ENCODE data around the gene SPIB.

SPIB gene

DNA sequence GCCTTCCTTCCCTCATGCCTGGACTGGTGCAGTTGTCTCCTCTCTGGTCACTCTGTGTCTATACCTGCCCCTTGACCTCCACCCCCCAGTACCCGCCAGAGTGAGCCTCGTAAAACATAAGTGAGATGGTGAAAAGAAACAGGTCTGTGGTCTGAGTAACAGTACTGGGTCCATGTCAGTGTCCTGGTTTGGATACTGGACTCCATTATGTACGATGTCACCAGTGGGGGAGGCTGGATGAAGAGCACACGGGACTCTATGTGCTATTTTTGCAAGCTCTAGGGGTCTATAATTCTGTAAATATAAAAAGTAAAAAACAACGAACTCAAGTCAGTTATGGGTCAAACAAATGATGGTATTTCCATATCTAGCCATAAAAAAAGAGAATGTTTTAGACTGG is 28.3 kb downstream of the SPIB start:
- TF ChIP-seq, protein P1, sequence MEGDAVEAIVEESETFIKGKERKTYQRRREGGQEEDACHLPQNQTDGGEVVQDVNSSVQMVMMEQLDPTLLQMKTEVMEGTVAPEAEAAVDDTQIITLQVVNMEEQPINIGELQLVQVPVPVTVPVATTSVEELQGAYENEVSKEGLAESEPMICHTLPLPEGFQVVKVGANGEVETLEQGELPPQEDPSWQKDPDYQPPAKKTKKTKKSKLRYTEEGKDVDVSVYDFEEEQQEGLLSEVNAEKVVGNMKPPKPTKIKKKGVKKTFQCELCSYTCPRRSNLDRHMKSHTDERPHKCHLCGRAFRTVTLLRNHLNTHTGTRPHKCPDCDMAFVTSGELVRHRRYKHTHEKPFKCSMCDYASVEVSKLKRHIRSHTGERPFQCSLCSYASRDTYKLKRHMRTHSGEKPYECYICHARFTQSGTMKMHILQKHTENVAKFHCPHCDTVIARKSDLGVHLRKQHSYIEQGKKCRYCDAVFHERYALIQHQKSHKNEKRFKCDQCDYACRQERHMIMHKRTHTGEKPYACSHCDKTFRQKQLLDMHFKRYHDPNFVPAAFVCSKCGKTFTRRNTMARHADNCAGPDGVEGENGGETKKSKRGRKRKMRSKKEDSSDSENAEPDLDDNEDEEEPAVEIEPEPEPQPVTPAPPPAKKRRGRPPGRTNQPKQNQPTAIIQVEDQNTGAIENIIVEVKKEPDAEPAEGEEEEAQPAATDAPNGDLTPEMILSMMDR (IDR thresholded peaks at IDR 0.05; ENCODE audit: low read depth, low read length, poor library complexity, severe bottlenecking) = no peak
- TF ChIP-seq EZH2phosphoT487 (IDR thresholded peaks at IDR 0.05; ENCODE audit: borderline replicate concordance, low read length) = no peak
- Histone ChIP-seq H3F3A (ENCODE audit: control insufficient read depth, insufficient read depth) (no peaks in the 10 kb centered on the region), H3K9me2 (replicated peaks; ENCODE audit: control insufficient read depth, low read length) (no peaks in the 10 kb centered on the region), H3K79me2 (ENCODE audit: control insufficient read depth, low read length) (no peaks in the 10 kb centered on the region), H3K4me2 (ENCODE audit: low read length) (no peak overlapping the region), H3K27me3 (ENCODE audit: control insufficient read depth, low read length) (no peaks in the 10 kb centered on the region), H3K36me3 (ENCODE audit: control insufficient read depth, low read length) (peaks cover 47% of the 10 kb centered on the region), H4K20me1 (ENCODE audit: control insufficient read depth, insufficient read depth, low read depth, low read length) (no peaks in the 10 kb centered on the region), H3K4me1 (ENCODE audit: control insufficient read depth, low read length) (no peaks in the 10 kb centered on the region), H3K9me3 (ENCODE audit: control insufficient read depth, insufficient read depth, low read length) (no peaks in the 10 kb centered on the region), H3K27ac (ENCODE audit: low read depth, low read length) (no peak overlapping the region), H3K4me3 (ENCODE audit: low read length) (no peak overlapping the region)

DNA sequence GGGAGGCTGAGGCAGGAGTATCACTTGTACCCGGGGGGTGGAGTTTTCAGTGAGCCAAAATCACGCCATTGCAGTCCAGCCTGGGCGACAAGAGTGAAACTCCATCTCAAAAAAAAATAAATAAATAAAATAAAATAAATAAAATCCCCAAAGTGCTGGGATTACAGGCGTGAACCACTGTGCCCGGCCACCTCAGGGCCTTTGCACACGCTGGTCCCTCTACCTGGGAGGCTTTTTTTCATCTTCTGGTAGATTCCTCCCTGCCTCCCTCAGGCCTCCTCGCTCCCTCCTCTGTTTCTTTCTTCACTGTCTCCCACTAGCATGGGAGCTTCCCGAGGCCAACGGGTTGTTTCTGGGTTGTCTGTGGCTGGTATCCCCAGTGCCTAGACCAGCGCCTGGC is 29.0 kb downstream of the SPIB start:
- TF ChIP-seq, protein P1 (IDR thresholded peaks at IDR 0.05; ENCODE audit: low read depth, low read length, poor library complexity, severe bottlenecking) = no peak
- no peak for TF ChIP-seq EZH2phosphoT487 (IDR thresholded peaks at IDR 0.05; ENCODE audit: borderline replicate concordance, low read length)
- no peak overlapping the region for H3K27ac ChIP-seq (ENCODE audit: low read depth, low read length)
- H4K20me1 ChIP-seq (ENCODE audit: control insufficient read depth, insufficient read depth, low read depth, low read length) = no peaks in the 10 kb centered on the region
- no peak overlapping the region for H3K4me3 ChIP-seq (ENCODE audit: low read length)
- H3K9me3 ChIP-seq (ENCODE audit: control insufficient read depth, insufficient read depth, low read length) = no peaks in the 10 kb centered on the region
- H3K27me3 ChIP-seq (ENCODE audit: control insufficient read depth, low read length) = no peaks in the 10 kb centered on the region
- no peaks in the 10 kb centered on the region for H3K9me2 ChIP-seq (replicated peaks; ENCODE audit: control insufficient read depth, low read length)
- H3K79me2 ChIP-seq (ENCODE audit: control insufficient read depth, low read length) = no peaks in the 10 kb centered on the region
- H3K36me3 ChIP-seq (ENCODE audit: control insufficient read depth, low read length) = peaks cover 48% of the 10 kb centered on the region
- H3F3A ChIP-seq (ENCODE audit: control insufficient read depth, insufficient read depth) = no peaks in the 10 kb centered on the region
- H3K4me1 ChIP-seq (ENCODE audit: control insufficient read depth, low read length) = no peaks in the 10 kb centered on the region
- no peak overlapping the region for H3K4me2 ChIP-seq (ENCODE audit: low read length)

DNA sequence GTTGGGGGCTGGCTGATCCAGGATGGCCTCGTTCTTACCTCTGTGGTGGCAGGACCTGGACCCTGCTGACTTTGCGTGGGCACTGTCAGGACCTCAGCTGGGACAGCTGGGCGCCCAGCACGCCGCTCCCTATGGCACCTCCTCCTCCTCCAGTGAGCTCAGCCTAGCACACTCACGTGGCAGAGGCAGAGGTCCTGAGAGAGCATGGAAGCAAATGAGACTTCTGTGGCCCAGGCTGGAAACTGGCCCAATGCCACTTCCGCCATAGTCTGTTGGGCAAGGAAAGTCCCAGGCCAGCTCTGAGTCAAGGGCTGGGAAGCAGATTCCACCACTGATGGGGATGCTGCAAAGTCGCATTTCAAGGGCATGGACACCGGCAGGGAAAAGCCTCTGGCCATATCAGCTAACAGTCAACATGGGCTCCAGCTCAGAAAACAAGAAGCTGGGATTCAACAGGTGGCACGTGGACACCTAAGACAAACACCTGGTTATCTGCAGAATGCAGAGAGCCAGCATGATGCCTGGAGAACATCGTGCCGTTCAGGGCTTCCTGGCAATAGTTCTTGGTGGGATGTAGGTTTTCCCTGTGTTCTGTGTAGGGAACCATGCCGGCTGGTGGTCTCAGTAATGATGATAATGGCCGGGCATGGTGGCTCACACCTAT is 30.6 kb downstream of the SPIB start:
- no peaks in the 10 kb centered on the region for H3K9me2 ChIP-seq (replicated peaks; ENCODE audit: control insufficient read depth, low read length)
- H3F3A ChIP-seq (ENCODE audit: control insufficient read depth, insufficient read depth) = no peaks in the 10 kb centered on the region
- no peaks in the 10 kb centered on the region for H3K27me3 ChIP-seq (ENCODE audit: control insufficient read depth, low read length)
- no peaks in the 10 kb centered on the region for H4K20me1 ChIP-seq (ENCODE audit: control insufficient read depth, insufficient read depth, low read depth, low read length)
- H3K4me1 ChIP-seq (ENCODE audit: control insufficient read depth, low read length) = no peaks in the 10 kb centered on the region
- H3K4me2 ChIP-seq (ENCODE audit: low read length) = no peak overlapping the region
- no peak overlapping the region for H3K27ac ChIP-seq (ENCODE audit: low read depth, low read length)
- TF ChIP-seq, protein P1 (IDR thresholded peaks at IDR 0.05; ENCODE audit: low read depth, low read length, poor library complexity, severe bottlenecking) = no peak
- no peak for TF ChIP-seq EZH2phosphoT487 (IDR thresholded peaks at IDR 0.05; ENCODE audit: borderline replicate concordance, low read length)
- H3K9me3 ChIP-seq (ENCODE audit: control insufficient read depth, insufficient read depth, low read length) = no peaks in the 10 kb centered on the region
- H3K36me3 ChIP-seq (ENCODE audit: control insufficient read depth, low read length) = peaks cover 40% of the 10 kb centered on the region
- H3K79me2 ChIP-seq (ENCODE audit: control insufficient read depth, low read length) = no peaks in the 10 kb centered on the region
- no peak overlapping the region for H3K4me3 ChIP-seq (ENCODE audit: low read length)
